Lung (tissue), 12 donors: ENCODE results near the gene ZFP36L2. TPM values are rescaled to one million over a fixed set of nuclear protein-coding genes. Genes with fewer than 3 reads are reported as not detected.
A peak's percentile ranks its signal among the peaks of the same experiment; 100 is the strongest.

Source experiments
- ATAC-seq: fragments of 200-7000 bp; cut with Tn5 transposase; one replicate; pipeline ENCODE4 v1.9.1; 2020; ENCODE audit warnings: moderate number of reproducible peaks; ENCODE audit not compliant: insufficient read depth, low FRiP score
- DNase-seq, 3 donors: peaks; one replicate each; pipeline ENCODE4 v3.0.0-alpha.2; 2013 to 2017
- H3K27ac ChIP-seq, 2 donors: one replicate each; pipeline ENCODE4 v1.5.1; 2013; ENCODE audit warnings: mild to moderate bottlenecking in 2 of 2, moderate library complexity in 2 of 2, control low read depth in 1 of 2, inconsistent platforms in 1 of 2, low read depth in 1 of 2, low read length in 1 of 2
- H3K27me3 ChIP-seq, 3 donors: one replicate each; pipeline ENCODE4 v1.5.1; 2013; ENCODE audit warnings: low read length in 2 of 3; ENCODE audit not compliant: control insufficient read depth in 3 of 3, insufficient read depth in 3 of 3
- H3K36me3 ChIP-seq, 4 donors: one replicate each; pipeline ENCODE4 v1.5.1; 2013; ENCODE audit warnings: low read length in 4 of 4, mild to moderate bottlenecking in 1 of 4, moderate library complexity in 1 of 4; ENCODE audit not compliant: control insufficient read depth in 4 of 4, insufficient read depth in 4 of 4
- H3K4me1 ChIP-seq, 5 donors: one replicate each; pipeline ENCODE4 v1.5.1; 2013; ENCODE audit warnings: low read length in 5 of 5, mild to moderate bottlenecking in 2 of 5, moderate library complexity in 1 of 5; ENCODE audit not compliant: control insufficient read depth in 5 of 5, insufficient read depth in 5 of 5
- H3K4me3 ChIP-seq: one replicate; pipeline ENCODE4 v1.5.1; 2013; ENCODE audit warnings: mild to moderate bottlenecking, control low read depth, moderate library complexity
- H3K9ac ChIP-seq, 2 donors: one replicate each; pipeline ENCODE4 v1.5.1; 2013; ENCODE audit warnings: low read length in 2 of 2, control low read depth in 1 of 2; ENCODE audit not compliant: insufficient read depth in 1 of 2
- H3K9me3 ChIP-seq, 4 donors: one replicate each; pipeline ENCODE4 v1.5.1; 2013; ENCODE audit warnings: low read length in 3 of 4, mild to moderate bottlenecking in 1 of 4, moderate library complexity in 1 of 4; ENCODE audit not compliant: control insufficient read depth in 4 of 4, insufficient read depth in 3 of 4
- CTCF ChIP-seq: IDR thresholded peaks from 2 replicates; pipeline ENCODE4 v1.5.1; 2012; ENCODE audit warnings: mild to moderate bottlenecking; ENCODE audit errors: control extremely low read depth, extremely low read depth
- WGBS, 2 donors: extraction: QIAGEN DNeasy Blood & Tissue Kit; methylation state at CpG; one replicate each; pipeline ENCODE4 v1.1.7; 2013; 5-methylcytosine and 5-hydroxymethylcytosine counted together
- polyA plus RNA-seq, 2 donors: library from polyadenylated mRNA; stranded (reverse); fragments of 200-250 nt; gene quantifications; one replicate each; pipeline ENCODE4 v1.2.1, GENCODE V29; 2013
- total RNA-seq, 2 donors: library from RNA; depleted of rRNA in 1 of 2; stranded (reverse); fragments of >200 nt in 1 of 2; gene quantifications; one replicate each; pipeline ENCODE4 v1.2.1, GENCODE V29; 2014 to 2021
- donor health status: control.
- donor health status: control.
- donor health status: Bipolar disorder and iron deficiency.
- donor health status: healthy.
- donor health status: DM: yes; HTN: yes; CAD: no.

ZFP36L2 gene
- total and polyA plus RNA-seq, 4 donors, result 38.3 to 110 (median 66.6) TPM

GRCh38 chr2:43199492-43200488 is 26.6 kb downstream of the ZFP36L2 start:
- H3K27me3 ChIP-seq, result no peaks in the 10 kb centered on the region
- peak overlapping the region in 1 of 2 donors; percentile 15 for H3K27ac ChIP-seq
- DNase-seq (no peak), ATAC-seq (no peak)
- no peak overlapping the region for H3K4me3 ChIP-seq
- TF ChIP-seq CTCF, result no peak
- 63 to 77% methylated on average over 16 of the region's 16 CpGs for WGBS, 2 donors
- H3K36me3 ChIP-seq, result no peaks in the 10 kb centered on the region
- H3K4me1 ChIP-seq, result peaks cover 0 to 11% (median 2%) of the 10 kb centered on the region in 5 donors
- no peak overlapping the region for H3K9ac ChIP-seq
- H3K9me3 ChIP-seq, result no peaks in the 10 kb centered on the region

- Histone ChIP-seq H3K27me3 (no peaks in the 10 kb centered on the region), H3K9me3 (no peaks in the 10 kb centered on the region), H3K4me1 (peaks cover 0 to 19% (median 8%) of the 10 kb centered on the region in 5 donors), H3K9ac (no peak overlapping the region), H3K27ac (no peak overlapping the region), H3K36me3 (no peaks in the 10 kb centered on the region), H3K4me3 (no peak overlapping the region)
- TF ChIP-seq CTCF, result no peak
- ATAC-seq (no peak), DNase-seq (no peak)
- WGBS, 2 donors, result 90 to 98% methylated on average over 6 of the region's 6 CpGs
These were observed 28.1 kb downstream of the ZFP36L2 start for GRCh38 chr2:43198263-43198662.

- peaks cover 0 to 19% (median 8%) of the 10 kb centered on the region in 5 donors for H3K4me1 ChIP-seq
- no peak for TF ChIP-seq CTCF
- H3K9ac ChIP-seq, result no peak overlapping the region
- H3K36me3 ChIP-seq, result no peaks in the 10 kb centered on the region
- no peak overlapping the region for H3K4me3 ChIP-seq
- ATAC-seq, result no peak
- 64 to 83% methylated on average over 5 of the region's 5 CpGs for WGBS, 2 donors
- DNase-seq, result no peak
- H3K27ac ChIP-seq, result no peak overlapping the region
- H3K27me3 ChIP-seq, result no peaks in the 10 kb centered on the region
- H3K9me3 ChIP-seq, result no peaks in the 10 kb centered on the region
These were observed 28.9 kb downstream of the ZFP36L2 start for GRCh38 chr2:43197588-43197896.
